Tibial nerve (tissue), 4 donors: ENCODE data around the gene KCNMA1. TPM values are rescaled to one million over a fixed set of nuclear protein-coding genes. Genes with fewer than 3 reads are reported as not detected.

Experiments used
- DNase-seq, 2 donors: peaks; one replicate each; pipeline ENCODE4 v3.0.0-alpha.2; 2019; ENCODE audit warnings: low spot score in 2 of 2
- H3K27ac ChIP-seq, 4 donors: fragments of 200-600 bp; sonication (generic) in 3 of 4; one replicate each; pipeline ENCODE4 v1.5.1; 2017 to 2019; ENCODE audit warnings: mild to moderate bottlenecking in 1 of 4
- H3K27me3 ChIP-seq, 2 donors: fragments of 200-600 bp; sonication (generic) in 1 of 2; one replicate each; pipeline versions ENCODE4 v1.5.1 to v1.6.0; 2017 to 2019
- H3K36me3 ChIP-seq, 3 donors: fragments of 200-600 bp; sonication (generic); one replicate each; pipeline ENCODE4 v1.5.1; 2018 to 2019
- H3K4me1 ChIP-seq, 4 donors: fragments of 200-600 bp; sonication (generic) in 3 of 4; one replicate each; pipeline ENCODE4 v1.5.1; 2017 to 2019
- H3K4me3 ChIP-seq, 4 donors: fragments of 200-600 bp; sonication (generic) in 3 of 4; one replicate each; pipeline ENCODE4 v1.5.1; 2017 to 2019; ENCODE audit warnings: mild to moderate bottlenecking in 1 of 4, moderate library complexity in 1 of 4
- H3K9me3 ChIP-seq, 4 donors: fragments of 200-600 bp; sonication (generic) in 3 of 4; one replicate each; pipeline ENCODE4 v1.5.1; 2017 to 2019
- EP300 ChIP-seq, 2 donors: sonication (generic); formaldehyde crosslinking; IDR thresholded peaks; one replicate each; pipeline ENCODE4 v1.6.1; 2017; ENCODE audit warnings: antibody characterized with exemption in 2 of 2, mild to moderate bottlenecking in 1 of 2
- POLR2A ChIP-seq, 2 donors: fragments of 450-650 bp; IDR thresholded peaks; one replicate each; pipeline ENCODE4 v1.6.1; 2017; ENCODE audit warnings: antibody characterized with exemption in 2 of 2, mild to moderate bottlenecking in 2 of 2, moderate library complexity in 2 of 2
- WGBS, 2 donors: methylation state at CpG; one replicate each; pipeline ENCODE4 v1.1.5; 2018; 5-methylcytosine and 5-hydroxymethylcytosine counted together
- total RNA-seq, 4 donors: library from RNA; depleted of rRNA; stranded (reverse); fragments of >200 nt; gene quantifications; one replicate each; pipeline ENCODE4 v1.1.0, GENCODE V29; 2016
- TF ChIP-seq, protein P1 (sequence below), 5 experiments: fragments of 200-600 bp in 3 of 5; fragments of 450-650 bp in 2 of 5; sonication (generic) in 3 of 5; IDR thresholded peaks; one replicate each; pipeline ENCODE4 v1.5.1; 2016 to 2019; ENCODE audit warnings: antibody characterized with exemption in 5 of 5, mild to moderate bottlenecking in 3 of 5, moderate library complexity in 2 of 5

KCNMA1 gene
- total RNA-seq, 4 donors from 2014 or later, result 10.2 to 19.9 (median 13.7) TPM

- H3K27me3 ChIP-seq, result peaks cover 0 to 17% of the 10 kb centered on the region in 2 donors
- H3K27ac ChIP-seq, result no peak overlapping the region
- no peaks in the 10 kb centered on the region for H3K36me3 ChIP-seq
- H3K4me3 ChIP-seq, result no peak overlapping the region
- TF ChIP-seq EP300 (IDR thresholded peaks at IDR 0.05), result no peak
- TF ChIP-seq, protein P1, sequence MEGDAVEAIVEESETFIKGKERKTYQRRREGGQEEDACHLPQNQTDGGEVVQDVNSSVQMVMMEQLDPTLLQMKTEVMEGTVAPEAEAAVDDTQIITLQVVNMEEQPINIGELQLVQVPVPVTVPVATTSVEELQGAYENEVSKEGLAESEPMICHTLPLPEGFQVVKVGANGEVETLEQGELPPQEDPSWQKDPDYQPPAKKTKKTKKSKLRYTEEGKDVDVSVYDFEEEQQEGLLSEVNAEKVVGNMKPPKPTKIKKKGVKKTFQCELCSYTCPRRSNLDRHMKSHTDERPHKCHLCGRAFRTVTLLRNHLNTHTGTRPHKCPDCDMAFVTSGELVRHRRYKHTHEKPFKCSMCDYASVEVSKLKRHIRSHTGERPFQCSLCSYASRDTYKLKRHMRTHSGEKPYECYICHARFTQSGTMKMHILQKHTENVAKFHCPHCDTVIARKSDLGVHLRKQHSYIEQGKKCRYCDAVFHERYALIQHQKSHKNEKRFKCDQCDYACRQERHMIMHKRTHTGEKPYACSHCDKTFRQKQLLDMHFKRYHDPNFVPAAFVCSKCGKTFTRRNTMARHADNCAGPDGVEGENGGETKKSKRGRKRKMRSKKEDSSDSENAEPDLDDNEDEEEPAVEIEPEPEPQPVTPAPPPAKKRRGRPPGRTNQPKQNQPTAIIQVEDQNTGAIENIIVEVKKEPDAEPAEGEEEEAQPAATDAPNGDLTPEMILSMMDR (IDR thresholded peaks at IDR 0.05), result peak in 4 of 5 experiments; percentile 23 to 41 (median 30)
- H3K9me3 ChIP-seq, result peaks cover 0 to 5% (median 0%) of the 10 kb centered on the region in 4 donors
- 47 to 49% methylated on average over 6 of the region's 6 CpGs for WGBS, 2 donors
- H3K4me1 ChIP-seq, result peaks cover 0 to 10% (median 0%) of the 10 kb centered on the region in 4 donors
- no peak for DNase-seq
These were observed 6.3 kb upstream of the KCNMA1 start for GRCh38 chr10:77643795-77644468.

GRCh38 chr10:77641788-77642397 is 4.3 kb upstream of the KCNMA1 start:
- Histone ChIP-seq H3K27me3 (peaks cover 0 to 27% of the 10 kb centered on the region in 2 donors), H3K4me3 (no peak overlapping the region), H3K27ac (no peak overlapping the region), H3K4me1 (peaks cover 0 to 26% (median 0%) of the 10 kb centered on the region in 4 donors), H3K9me3 (peaks cover 0 to 5% (median 0%) of the 10 kb centered on the region in 4 donors), H3K36me3 (no peaks in the 10 kb centered on the region)
- TF ChIP-seq POLR2A (IDR thresholded peaks at IDR 0.05), result no peak
- TF ChIP-seq, protein P1 (IDR thresholded peaks at IDR 0.05), result peak; percentile 64 to 88 (median 83)
- 0 to 1% methylated on average over 5 of the region's 5 CpGs for WGBS, 2 donors
- DNase-seq, result peak; percentile 65 to 95

DNA sequence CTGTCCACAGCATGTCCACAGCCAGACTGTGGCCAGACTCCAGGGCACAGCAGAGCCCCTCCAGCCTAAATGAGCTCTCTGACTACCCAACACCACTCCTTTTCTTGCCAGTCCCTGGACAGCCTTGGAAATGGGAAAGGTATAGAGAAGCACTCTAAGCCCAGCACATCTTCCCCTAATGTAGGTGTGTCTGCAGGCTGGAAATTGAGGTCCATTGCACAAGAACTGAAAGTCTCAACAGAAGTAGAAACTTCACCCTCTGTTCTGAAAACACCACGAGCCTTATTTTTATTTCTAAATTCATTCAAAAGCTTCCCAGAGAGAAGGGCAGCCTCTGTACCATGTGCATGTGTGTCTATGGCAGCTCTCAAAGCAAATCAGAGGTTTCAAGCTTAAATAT is 3.7 kb upstream of the KCNMA1 start:
- 25 to 33% methylated on average over 1 of the region's 1 CpG for WGBS, 2 donors
- Histone ChIP-seq H3K27ac (no peak overlapping the region), H3K36me3 (no peaks in the 10 kb centered on the region), H3K27me3 (peaks cover 0 to 33% of the 10 kb centered on the region in 2 donors), H3K4me3 (no peak overlapping the region), H3K4me1 (peaks cover 0 to 32% (median 0%) of the 10 kb centered on the region in 4 donors), H3K9me3 (peaks cover 0 to 5% (median 0%) of the 10 kb centered on the region in 4 donors)
- no peak for DNase-seq
- TF ChIP-seq, protein P1 (IDR thresholded peaks at IDR 0.05), result no peak
- no peak for TF ChIP-seq EP300 (IDR thresholded peaks at IDR 0.05)
- TF ChIP-seq POLR2A (IDR thresholded peaks at IDR 0.05), result no peak

- WGBS, 2 donors, result 81 to 95% methylated on average over 3 of the region's 3 CpGs
- peaks cover 0 to 41% (median 0%) of the 10 kb centered on the region in 4 donors for H3K4me1 ChIP-seq
- peaks cover 0 to 5% (median 0%) of the 10 kb centered on the region in 4 donors for H3K9me3 ChIP-seq
- peaks cover 0 to 44% of the 10 kb centered on the region in 2 donors for H3K27me3 ChIP-seq
- H3K4me3 ChIP-seq, result no peak overlapping the region
- no peak overlapping the region for H3K27ac ChIP-seq
- DNase-seq, result no peak
- H3K36me3 ChIP-seq, result no peaks in the 10 kb centered on the region
- TF ChIP-seq EP300 (IDR thresholded peaks at IDR 0.05) (no peak), POLR2A (IDR thresholded peaks at IDR 0.05) (no peak)
- TF ChIP-seq, protein P1 (IDR thresholded peaks at IDR 0.05), result no peak
These were observed 2.6 kb upstream of the KCNMA1 start for GRCh38 chr10:77640167-77640566.

DNA sequence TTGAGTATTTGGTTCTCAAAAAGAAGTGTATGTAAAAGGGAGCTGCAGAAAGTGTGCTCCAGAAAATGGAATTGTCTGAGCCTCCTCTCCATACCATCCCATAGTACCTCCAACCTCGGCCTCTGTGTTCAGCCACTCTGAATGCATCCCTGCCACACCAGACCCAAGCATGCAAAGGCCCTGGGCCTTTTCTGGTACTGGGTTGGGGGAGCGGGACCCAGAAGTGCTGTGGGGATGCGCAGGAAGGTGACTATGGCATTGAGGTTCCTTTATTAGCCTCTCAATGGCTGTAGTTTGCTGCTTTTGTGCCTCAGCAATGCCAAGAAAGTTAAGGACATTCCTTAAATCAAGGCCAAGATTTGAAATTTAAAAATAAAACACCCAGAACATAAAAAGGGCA is 2.1 kb upstream of the KCNMA1 start:
- Histone ChIP-seq H3K27me3 (peaks cover 0 to 48% of the 10 kb centered on the region in 2 donors), H3K4me1 (peaks cover 0 to 41% (median 0%) of the 10 kb centered on the region in 4 donors), H3K27ac (no peak overlapping the region), H3K4me3 (no peak overlapping the region), H3K9me3 (peaks cover 0 to 5% (median 0%) of the 10 kb centered on the region in 4 donors), H3K36me3 (no peaks in the 10 kb centered on the region)
- TF ChIP-seq, protein P1 (IDR thresholded peaks at IDR 0.05), result no peak
- TF ChIP-seq EP300 (IDR thresholded peaks at IDR 0.05), result no peak
- TF ChIP-seq POLR2A (IDR thresholded peaks at IDR 0.05), result no peak
- DNase-seq, result no peak
- WGBS, 2 donors, result 79 to 85% methylated on average over 3 of the region's 3 CpGs
